ENCODE measurements around the gene SSNA1.

Gene SSNA1

DNA sequence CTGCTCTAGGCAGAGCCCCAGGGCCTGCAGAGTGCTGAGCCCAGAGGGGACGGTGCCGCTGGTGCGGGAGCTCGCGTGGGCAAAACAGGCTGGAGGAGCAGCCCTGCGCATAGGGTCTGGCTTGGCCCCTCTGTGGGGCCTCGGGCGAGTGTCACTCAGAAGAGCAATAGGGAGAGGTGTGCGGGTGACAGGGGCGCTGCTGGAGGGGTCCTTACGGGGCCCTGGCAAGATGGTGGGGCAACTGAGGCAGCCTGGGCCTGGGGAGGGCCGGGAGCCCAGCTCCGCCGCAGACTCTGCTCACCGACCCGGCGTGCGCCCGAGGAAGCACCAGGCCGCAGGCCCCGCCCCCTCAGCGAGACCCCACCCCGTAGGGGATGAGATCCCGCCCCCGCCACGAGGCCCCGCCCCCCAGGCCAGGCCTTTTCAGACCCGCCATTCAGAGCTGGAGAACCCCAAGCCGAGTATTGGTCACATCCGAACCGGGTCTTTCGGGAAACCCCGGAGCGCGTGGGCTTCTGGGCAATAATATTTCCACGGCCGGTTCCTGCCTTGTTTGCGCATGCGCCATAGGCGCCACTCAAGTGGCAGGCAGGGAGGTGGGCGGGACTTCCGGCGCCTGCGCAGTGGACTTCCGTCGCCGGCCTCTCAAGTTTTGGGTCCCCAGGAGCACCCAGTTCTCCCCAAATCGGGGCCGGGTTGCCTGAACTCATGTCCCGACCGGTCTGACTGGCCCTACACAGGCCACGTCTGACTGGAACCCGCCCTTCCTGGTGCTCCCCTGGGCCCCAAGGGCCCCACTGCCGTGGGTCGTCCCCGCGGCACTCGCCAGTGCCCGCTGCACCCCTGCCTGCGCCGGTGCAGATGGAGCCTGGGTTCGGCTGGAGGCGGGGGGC is 34.8 kb downstream of the SSNA1 start:
- DNase-seq, result peak; percentile 99

DNA sequence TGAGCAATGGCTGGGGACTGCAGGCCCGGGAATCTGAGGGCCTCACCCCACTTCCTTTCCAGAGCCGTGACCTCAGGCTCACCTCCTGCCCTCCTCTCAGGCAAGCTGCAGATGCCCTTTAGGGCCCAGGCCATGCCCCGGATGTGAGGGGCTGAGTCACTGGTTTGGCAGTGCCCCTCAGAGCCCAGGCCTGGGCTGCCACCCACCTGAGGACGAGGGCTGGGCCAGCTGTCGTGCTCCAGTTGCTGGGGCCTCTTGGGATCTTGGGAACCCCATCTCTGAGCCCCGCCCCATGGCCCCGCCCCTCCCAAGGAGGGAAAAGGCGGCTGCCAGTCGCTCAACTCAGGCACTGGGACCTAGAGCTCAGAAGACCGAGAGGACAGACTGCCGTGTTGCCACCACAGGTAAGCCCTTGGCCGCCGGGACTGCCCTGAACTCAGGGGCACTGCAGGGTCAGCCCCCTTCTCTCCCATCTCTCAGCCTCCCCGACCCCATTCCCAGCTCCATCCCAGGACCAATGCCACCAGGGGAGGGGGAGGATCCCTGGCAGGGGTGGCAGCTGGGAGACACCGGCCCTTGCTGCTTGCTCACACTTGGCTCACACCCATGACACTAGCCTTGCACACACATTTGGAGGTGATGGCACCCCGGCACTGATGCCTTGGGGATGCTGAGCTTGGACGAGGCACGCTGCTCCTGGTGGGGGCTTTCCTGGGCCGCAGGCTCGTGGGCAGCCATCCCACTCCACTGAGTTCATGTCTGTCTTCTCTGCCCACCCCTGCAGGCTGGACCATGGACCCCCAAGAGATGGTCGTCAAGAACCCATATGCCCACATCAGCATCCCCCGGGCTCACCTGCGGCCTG is 36.6 kb downstream of the SSNA1 start, which contains the start of gene CYSRT1:
Gene CYSRT1, plus strand, starts transcription at position 345 of the 865 bp plus-strand sequence. Its CDS starts 448 bp downstream, at position 793.
- peak; percentile 47 for DNase-seq

DNA sequence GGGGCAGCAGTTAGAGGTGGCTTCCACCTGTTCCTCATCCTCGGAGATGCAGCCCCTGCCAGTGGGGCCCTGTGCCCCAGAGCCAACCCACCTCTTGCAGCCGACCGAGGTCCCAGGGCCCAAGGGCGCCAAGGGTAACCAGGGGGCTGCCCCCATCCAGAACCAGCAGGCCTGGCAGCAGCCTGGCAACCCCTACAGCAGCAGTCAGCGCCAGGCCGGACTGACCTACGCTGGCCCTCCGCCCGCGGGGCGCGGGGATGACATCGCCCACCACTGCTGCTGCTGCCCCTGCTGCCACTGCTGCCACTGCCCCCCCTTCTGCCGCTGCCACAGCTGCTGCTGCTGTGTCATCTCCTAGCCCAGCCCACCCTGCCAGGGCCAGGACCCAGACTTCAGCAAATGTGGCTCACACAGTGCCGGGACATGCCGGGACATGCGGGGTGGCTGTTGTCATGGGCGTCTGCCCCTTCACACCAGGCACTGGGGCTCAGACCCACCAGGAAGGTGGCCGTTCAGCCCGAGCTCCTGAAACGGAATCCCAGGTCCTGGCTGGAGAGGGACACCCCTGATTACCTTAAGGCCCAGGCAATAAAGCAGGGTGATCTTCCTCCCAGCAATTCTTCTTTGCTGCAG is 37.3 kb downstream of the SSNA1 start:
- DNase-seq, result no peak

DNA sequence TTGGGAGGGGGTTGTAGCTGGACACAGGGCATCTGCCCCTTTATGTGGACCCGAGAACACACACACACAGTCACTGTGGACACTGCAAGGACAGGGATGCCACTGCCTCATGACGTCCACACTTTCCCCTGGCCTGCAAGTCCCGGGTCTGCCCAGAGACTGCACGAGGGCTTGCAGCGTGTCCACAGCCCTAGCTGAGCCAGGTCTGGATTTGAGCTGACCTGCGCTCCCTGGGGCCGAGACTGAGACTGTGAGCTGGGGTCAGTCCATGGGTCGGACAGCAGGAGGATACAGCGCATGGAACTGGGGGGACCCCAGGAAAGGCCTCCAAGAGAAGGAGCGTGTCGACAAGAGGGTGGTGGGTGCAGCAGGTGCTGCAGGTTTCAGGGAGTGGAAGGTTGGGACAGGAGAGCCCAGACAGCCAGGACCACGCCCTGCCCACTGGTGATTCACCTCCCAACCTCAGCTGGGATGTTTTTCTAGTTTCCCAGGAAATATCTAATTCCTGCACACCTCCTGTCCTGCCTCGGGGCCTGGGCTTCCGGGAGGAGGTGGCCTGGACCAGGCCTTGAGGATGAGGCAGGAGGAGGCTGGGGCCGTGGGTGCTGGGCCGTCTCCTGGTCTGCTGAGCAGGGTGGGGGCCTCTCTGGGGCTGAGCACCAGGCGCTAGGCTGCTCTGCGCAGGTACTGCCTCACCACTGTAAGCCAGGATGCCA is 38.0 kb downstream of the SSNA1 start:
- DNase-seq, result no peak

DNA sequence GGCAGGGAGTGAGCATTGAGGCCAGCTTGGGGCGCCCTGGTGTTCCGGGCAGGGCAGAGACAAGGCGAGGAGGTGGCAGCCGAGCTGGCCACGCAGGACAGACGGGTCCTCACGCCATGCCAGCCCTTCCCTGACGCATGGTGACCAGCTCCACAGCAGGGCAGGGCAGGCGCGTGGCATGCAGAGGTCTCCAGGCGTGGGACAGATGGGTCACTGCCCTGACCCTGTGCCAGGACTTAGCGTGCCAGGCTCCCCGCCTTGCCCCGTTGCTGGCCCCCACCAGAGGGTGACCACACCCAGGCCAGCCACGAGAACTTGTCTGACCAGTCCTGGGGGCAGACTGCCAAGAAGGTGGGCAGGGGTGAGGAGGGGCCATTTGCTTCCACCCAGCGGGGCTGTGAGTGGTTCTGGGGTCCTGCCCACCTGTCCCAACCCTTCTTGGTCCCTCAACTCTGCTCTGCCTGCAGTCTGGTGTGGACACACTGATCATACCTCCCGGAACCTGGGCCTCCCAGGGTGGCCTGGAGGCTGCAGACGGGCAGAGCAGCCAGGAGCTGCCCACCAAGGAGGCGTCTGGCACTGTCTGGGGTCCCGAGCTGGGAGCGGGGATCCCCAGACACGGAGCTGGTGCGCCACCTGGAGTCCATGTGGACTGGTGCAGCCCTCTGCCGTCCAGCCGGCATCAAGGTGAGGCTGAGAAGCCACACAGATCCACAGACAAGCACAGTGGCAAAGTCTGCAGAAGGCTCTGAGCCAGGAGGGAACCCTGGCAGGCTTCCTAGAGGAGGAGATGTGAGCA is 38.8 kb downstream of the SSNA1 start, which contains the start of gene RNF224:
Gene RNF224, plus strand, starts transcription at position 449 of the 799 bp plus-strand sequence. CDS start 834 bp downstream, outside the sequence.
- peak; percentile 89 for DNase-seq

DNA sequence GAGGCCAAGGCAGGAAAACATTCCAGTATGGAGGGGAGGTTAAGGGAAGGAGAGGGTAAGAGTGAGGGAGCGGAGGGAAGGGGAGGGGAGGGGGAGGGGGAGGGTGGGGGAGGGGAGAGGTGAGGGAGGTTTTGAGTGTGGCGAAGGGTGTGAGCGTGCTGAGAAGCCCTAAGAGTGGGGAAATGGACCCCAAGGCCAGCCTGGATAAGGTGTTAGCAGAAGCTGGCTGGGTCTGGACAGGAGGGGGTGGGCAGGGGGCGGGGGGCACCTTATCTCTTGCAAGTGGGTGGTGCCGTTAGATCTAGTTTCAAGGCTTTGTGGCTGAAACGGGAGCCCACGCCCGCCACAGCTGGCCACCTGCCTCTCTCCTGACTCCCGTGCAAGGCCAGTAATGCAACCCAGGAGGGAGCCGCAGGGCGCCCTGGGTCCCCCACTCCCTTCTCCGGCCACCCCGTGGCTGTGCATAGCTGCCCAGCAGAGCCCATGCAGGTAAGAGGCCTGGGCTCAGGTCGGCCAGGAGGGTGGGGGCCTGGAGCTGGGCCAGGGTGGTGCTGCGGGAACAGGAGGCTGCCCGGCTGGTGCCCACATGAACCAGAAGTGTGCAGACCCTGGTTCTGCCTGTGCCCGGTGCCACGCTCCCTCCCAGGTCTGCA is 39.5 kb downstream of the SSNA1 start:
- DNase-seq, result no peak

DNA sequence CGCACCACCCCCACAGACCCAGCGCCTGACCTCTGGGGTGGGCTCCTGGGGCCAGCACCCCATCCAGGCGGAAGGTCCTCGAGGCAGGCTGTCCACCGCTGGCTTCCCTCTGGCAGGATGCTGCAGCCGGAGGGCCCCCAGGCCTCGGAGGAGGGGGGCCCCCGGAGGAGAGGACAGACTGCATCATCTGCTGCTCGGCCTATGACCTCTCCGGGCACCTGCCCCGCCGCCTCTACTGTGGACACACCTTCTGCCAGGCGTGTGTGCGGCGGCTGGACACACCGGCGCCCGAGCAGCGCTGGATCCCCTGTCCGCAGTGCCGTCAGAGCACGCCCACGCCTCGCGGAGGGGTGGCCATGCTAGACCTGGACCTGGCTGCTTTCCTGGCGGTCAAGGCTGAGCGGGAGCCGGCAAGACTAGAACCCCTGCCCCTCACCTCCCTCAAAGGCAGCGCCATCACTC is 40.1 kb downstream of the SSNA1 start:
- DNase-seq, result no peak

DNA sequence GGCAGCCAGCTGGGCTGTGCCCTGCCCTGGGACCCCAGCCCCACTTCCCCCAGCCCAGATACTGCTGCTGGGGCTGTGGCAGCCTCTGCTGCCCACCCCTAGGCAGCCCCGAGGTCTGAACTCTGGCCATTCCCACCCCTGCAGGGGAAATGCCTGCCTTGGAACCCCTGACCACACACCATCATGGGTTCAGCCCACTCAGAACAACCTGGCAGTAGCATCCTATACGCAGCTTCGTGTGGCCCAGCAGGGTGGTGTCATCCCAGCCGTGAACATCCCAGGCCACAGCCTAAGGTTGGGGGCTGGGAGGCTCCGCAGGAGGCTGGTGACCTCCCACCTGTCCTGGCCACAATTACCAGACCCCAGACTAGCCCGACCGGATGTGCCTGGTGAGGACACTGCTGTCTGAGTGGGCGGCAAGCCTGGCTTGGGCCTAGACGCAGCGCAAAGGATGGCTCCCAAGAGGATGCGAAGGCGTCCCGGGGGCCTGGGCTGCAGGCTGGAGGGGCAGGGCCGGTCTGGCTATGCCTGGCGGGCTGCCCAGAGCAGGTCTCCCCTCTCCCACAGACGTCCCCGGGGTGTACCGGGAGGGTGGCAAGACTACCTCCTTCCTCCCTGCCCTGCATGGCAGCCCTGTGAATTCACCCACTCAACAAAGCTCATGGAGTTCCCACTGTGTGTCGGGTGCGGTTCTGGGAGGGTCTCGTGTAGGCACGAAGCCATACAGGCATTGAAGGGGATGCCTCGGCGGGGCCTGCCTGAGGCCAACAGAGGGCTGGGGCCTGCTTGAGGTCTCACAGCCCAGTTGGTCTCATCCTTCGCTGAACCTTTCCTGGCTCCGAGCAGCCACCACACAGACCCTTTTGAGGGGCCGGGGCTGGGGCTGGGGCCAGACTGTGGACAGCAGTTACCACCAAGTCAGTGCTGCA is 40.8 kb downstream of the SSNA1 start:
- no peak for DNase-seq

DNA sequence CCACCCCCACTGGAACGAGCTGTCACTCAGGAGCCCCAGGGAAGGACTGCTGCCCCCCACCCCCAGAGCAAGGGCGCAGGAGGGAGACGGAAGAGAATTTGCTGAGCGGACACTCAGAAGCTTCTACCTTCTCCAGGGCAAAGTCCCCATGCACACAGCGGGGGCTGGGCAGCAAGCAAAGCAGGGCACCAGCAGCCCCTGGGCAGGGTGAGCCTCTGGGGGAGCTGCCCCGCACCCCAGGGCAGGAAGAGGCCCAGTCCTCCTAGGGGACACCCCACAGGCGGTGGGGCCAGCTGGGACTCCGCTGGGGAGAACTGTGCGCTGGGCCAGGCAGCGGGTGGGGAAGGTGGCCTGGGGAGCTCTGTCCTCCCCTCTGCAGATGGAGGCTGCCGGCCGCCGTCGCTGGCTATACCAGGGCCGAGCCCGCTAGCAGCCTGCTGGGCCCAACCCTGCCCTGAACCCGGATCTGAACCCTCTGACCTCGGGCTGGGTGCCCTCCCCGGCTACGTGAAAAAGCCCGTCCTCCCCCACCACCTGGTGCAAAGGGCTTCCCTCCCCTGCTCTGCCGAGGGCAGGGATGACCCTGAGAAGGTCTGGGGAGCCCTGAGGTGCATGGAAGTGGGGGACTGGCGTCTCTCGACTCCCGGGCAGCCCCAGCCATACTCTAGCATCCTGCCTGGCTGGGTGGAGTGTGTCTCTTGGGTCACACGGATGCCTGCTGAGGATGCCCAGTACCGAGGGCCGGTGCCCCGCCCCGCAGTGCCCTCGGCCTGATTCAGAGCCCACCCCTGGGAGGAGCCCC is 41.6 kb downstream of the SSNA1 start:
- DNase-seq, result no peak

DNA sequence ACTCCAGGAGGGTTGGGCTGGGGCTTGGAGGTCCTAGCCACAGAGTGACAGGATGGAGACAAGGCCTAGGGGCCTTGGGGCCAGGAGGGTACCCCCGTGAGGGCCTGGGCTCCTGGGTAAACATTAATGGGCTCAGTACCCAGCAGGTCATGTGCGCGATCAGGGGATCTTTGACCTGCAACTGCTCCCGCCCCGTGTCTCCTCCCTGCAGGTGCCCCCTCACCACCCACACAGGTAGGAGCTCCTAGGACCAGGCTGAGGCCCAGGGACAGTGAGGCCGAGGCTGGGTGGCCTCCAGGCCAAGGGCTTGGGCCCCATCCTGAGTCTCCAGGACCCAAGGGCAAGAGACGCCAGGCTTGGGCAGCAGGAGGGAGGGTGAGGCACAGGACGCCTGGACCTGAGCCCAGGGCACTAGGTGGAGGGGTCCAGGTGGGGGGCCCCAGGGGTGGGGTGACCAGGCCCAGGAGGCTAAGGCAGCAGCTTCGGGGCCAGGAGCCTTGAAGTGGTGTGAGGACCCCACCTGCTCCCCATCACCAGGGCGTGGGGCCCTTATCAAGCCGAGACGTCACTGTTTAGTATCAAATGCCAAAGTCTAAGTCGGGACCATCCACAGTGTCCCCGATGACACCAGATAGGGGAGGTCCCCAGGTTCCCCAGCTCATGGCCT is 42.4 kb downstream of the SSNA1 start, which contains the start of gene SLC34A3:
Gene SLC34A3, plus strand, starts transcription at position 197 of the 667 bp plus-strand sequence. CDS start 802 bp downstream, outside the sequence.
- no peak for DNase-seq

DNA sequence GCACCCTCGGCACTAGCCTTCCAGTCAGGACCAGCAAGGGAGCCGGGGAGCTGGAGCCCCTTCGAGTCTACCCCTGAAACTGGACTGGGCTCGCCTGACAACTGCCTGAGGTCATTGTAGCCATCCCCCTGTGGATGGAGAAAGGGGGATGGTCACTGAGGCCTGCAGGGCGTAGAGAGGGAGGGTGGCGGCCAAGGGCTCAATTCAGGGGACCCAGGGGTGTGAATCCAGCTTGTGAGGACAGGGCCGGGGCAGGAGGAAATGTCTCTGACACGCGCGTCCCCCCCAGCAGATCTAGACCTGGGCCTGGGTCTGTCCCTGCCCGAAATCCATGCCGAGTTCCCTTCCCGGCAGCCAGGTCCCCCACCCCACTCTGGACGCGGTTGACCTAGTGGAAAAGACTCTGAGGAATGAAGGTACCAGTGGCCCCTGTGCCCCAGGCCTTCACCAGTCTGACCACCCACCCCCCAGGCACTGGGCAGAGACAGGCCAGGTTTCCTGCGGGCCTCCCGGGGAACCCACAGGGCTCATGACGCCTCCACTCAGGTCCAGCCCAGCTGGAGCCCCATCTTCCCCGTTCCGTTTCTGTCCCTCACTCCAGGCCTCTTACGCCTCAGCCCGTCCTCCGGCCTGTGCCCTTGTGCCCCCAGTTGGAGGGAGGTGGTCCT is 43.0 kb downstream of the SSNA1 start:
- DNase-seq, result no peak

DNA sequence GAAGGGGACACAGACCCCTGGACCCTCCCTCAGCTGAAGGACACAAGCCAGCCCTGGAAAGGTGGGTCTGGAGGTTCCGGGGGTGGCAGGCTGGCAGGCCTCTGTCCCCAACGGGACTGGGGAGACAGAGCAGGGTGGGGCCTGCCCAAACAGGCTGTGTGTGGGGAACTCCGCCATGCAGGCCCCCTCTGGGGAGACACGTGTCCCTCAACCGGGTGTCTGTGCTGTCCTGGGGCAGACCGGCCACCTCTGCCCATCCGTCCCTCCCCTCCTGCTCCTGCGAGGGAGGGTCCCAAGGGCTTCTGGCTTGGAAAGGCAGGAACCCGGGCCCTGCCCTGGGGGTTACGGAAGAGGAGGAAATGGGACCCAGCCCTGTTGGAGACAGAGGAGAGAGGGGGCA is 43.6 kb downstream of the SSNA1 start:
- no peak for DNase-seq

DNA sequence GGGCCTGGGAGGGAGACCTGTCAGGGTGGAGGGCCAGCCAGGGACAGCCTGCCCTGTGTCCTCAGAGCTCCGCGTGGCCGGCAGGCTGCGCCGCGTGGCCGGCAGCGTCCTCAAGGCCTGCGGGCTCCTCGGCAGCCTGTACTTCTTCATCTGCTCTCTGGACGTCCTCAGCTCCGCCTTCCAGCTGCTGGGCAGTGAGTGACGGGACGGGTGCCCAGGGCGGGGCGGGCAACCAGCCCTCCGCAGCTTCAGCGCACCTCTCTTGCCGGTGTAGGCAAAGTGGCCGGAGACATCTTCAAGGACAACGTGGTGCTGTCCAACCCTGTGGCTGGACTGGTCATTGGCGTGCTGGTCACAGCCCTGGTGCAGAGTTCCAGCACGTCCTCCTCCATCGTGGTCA is 44.0 kb downstream of the SSNA1 start:
- DNase-seq, result no peak

DNA sequence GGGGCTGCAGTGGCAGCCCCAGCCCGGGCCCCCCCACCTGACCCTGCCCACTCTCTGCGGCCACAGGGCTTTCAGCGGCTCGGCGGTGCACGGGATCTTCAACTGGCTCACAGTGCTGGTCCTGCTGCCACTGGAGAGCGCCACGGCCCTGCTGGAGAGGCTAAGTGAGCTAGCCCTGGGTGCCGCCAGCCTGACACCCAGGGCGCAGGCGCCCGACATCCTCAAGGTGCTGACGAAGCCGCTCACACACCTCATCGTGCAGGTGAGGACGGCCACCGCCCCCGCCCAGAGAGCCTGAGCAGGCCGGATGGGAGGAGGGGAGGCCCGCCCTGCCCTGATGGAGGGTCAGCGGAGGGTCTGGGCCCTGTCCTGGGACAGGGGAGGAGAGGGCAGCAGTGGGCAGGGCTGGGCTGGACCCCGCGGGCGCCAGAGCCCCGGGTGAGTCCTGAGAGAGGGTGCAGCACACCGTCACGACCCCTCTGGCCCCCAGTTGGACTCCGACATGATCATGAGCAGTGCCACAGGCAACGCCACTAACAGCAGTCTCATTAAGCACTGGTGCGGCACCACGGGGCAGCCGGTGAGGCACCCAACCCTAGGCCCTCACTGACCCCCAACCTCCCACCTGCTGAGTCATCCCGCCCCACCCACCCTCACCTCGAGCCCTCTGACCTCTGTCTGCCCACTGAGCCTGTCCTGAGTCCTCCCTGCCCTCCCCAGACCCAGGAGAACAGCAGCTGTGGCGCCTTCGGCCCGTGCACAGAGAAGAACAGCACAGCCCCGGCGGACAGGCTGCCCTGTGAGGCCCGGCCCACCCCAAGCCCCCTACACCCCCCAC is 44.9 kb downstream of the SSNA1 start:
- DNase-seq, result no peak

DNA sequence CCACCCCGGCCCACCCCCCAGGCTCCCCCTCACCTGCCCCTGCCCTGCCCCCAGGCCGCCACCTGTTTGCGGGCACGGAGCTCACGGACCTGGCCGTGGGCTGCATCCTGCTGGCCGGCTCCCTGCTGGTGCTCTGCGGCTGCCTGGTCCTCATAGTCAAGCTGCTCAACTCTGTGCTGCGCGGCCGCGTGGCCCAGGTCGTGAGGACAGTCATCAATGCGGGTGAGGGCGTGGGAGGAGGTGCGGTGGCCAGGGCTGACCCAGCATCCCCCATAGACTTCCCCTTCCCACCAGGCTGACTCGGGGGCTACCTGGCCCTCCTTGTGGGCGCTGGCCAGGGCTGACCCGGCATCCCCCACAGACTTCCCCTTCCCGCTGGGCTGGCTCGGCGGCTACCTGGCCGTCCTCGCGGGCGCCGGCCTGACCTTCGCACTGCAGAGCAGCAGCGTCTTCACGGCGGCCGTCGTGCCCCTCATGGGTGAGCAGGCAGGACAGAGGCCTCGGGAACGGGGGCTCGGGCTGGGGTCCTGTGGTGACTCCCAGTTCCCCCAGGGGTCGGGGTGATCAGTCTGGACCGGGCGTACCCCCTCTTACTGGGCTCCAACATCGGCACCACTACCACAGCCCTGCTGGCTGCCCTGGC is 45.7 kb downstream of the SSNA1 start:
- DNase-seq, result no peak

Data from stimulated activated CD4-positive, alpha-beta T cell treated with anti-CD3 and anti-CD28 coated beads, Interleukin-15, amount 100 ng/mL, for 24 hours (primary cell).